ENCODE measurements around the gene OR7G2. TPM values are rescaled to one million over a fixed set of nuclear protein-coding genes. Genes with fewer than 3 reads are reported as not detected.

OR7G2 gene
- total RNA-seq, 3 donors from 2014 or later (not counting 1 experiment from before 2014, with no cell fraction given), result not detected

- Histone ChIP-seq H3K4me1 (ENCODE audit: control insufficient read depth, insufficient read depth, low read length) (peaks cover 22% of the 10 kb centered on the region), H3K27ac (ENCODE audit: low read length) (peak overlapping the region; percentile 6), H3K9me3 (ENCODE audit: control insufficient read depth, insufficient read depth, low read length) (no peaks in the 10 kb centered on the region), H3K27me3 (ENCODE audit: control insufficient read depth, insufficient read depth, low read length) (no peaks in the 10 kb centered on the region), H3K36me3 (ENCODE audit: control insufficient read depth, insufficient read depth, low read length) (peaks cover 5% of the 10 kb centered on the region), H3K4me3 (ENCODE audit: low read length) (no peak overlapping the region)
- DNase-seq, result no peak
- H3K4me3 Mint-ChIP-seq, result peak overlapping the region; percentile 43
- peaks cover 83 to 87% of the 10 kb centered on the region in 2 donors for H3K4me1 Mint-ChIP-seq
- WGBS (ENCODE audit: insufficient coverage), result 100% methylated on average over 4 of the region's 5 CpGs
- TF ChIP-seq CTCF (IDR thresholded peaks at IDR 0.05), result no peak
- peak in 1 of 3 donors; percentile 30 for ATAC-seq
- H3K9me3 Mint-ChIP-seq, result peaks cover under 1% of the 10 kb centered on the region in 2 donors
- H3K27me3 Mint-ChIP-seq (ENCODE audit: low read depth in 2 of 2), result no peaks in the 10 kb centered on the region
- peaks cover 3% of the 10 kb centered on the region for H3K36me3 Mint-ChIP-seq
- H3K27ac Mint-ChIP-seq, result peak overlapping the region; percentile 74 to 83
- intact Hi-C loops (cut with micrococcal nuclease), result no loop called here
Measured at GRCh38 chr19:9150650-9151049, 43.4 kb upstream of the OR7G2 start.

GRCh38 chr19:9149997-9150396 lies 42.7 kb upstream of the OR7G2 start:
- no peaks in the 10 kb centered on the region for H3K27me3 ChIP-seq (ENCODE audit: control insufficient read depth, insufficient read depth, low read length)
- H3K4me1 Mint-ChIP-seq, result peaks cover 77 to 85% of the 10 kb centered on the region in 2 donors
- H3K4me3 Mint-ChIP-seq, result peak overlapping the region; percentile 29
- H3K27me3 Mint-ChIP-seq (ENCODE audit: low read depth in 2 of 2), result no peaks in the 10 kb centered on the region
- TF ChIP-seq CTCF (IDR thresholded peaks at IDR 0.05), result no peak
- peaks cover 5% of the 10 kb centered on the region for H3K36me3 ChIP-seq (ENCODE audit: control insufficient read depth, insufficient read depth, low read length)
- ATAC-seq (no peak), DNase-seq (no peak)
- peak overlapping the region; percentile 22 to 83 for H3K27ac Mint-ChIP-seq
- 70% methylated on average over 4 of the region's 4 CpGs for WGBS (ENCODE audit: insufficient coverage)
- H3K4me3 ChIP-seq (ENCODE audit: low read length), result no peak overlapping the region
- H3K4me1 ChIP-seq (ENCODE audit: control insufficient read depth, insufficient read depth, low read length), result peaks cover 22% of the 10 kb centered on the region
- H3K27ac ChIP-seq (ENCODE audit: low read length), result no peak overlapping the region
- H3K36me3 Mint-ChIP-seq, result peaks cover 9% of the 10 kb centered on the region
- H3K9me3 ChIP-seq (ENCODE audit: control insufficient read depth, insufficient read depth, low read length), result peaks cover 3% of the 10 kb centered on the region
- H3K9me3 Mint-ChIP-seq, result peaks cover 3 to 5% of the 10 kb centered on the region in 2 donors
- intact Hi-C loops (cut with micrococcal nuclease), result loop anchor here (10.0 kb wide), 2 partner anchors 285 to 475 kb away; partner anchors contain the start of genes ZNF266 and ZNF561

GRCh38 chr19:9148697-9149096 lies 41.4 kb upstream of the OR7G2 start:
- peaks cover 7% of the 10 kb centered on the region for H3K9me3 ChIP-seq (ENCODE audit: control insufficient read depth, insufficient read depth, low read length)
- no peaks in the 10 kb centered on the region for H3K27me3 ChIP-seq (ENCODE audit: control insufficient read depth, insufficient read depth, low read length)
- peaks cover 22% of the 10 kb centered on the region for H3K4me1 ChIP-seq (ENCODE audit: control insufficient read depth, insufficient read depth, low read length)
- no peak for TF ChIP-seq CTCF (IDR thresholded peaks at IDR 0.05)
- intact Hi-C loops (cut with micrococcal nuclease), result loop anchor here (10.0 kb wide), 2 partner anchors 286 to 476 kb away; partner anchors contain the start of genes ZNF266 and ZNF561
- peaks cover 3 to 7% of the 10 kb centered on the region in 2 donors for H3K9me3 Mint-ChIP-seq
- ATAC-seq (no peak), DNase-seq (no peak)
- H3K27ac Mint-ChIP-seq, result peak overlapping the region; percentile 32 to 83
- H3K4me3 ChIP-seq (ENCODE audit: low read length), result no peak overlapping the region
- peaks cover 17% of the 10 kb centered on the region for H3K36me3 Mint-ChIP-seq
- peaks cover 5% of the 10 kb centered on the region for H3K36me3 ChIP-seq (ENCODE audit: control insufficient read depth, insufficient read depth, low read length)
- peak overlapping the region; percentile 25 for H3K4me3 Mint-ChIP-seq
- WGBS (ENCODE audit: insufficient coverage), result 90% methylated on average over 3 of the region's 3 CpGs
- no peak overlapping the region for H3K27ac ChIP-seq (ENCODE audit: low read length)
- H3K4me1 Mint-ChIP-seq, result peaks cover 72 to 76% of the 10 kb centered on the region in 2 donors
- H3K27me3 Mint-ChIP-seq (ENCODE audit: low read depth in 2 of 2), result no peaks in the 10 kb centered on the region

DNA sequence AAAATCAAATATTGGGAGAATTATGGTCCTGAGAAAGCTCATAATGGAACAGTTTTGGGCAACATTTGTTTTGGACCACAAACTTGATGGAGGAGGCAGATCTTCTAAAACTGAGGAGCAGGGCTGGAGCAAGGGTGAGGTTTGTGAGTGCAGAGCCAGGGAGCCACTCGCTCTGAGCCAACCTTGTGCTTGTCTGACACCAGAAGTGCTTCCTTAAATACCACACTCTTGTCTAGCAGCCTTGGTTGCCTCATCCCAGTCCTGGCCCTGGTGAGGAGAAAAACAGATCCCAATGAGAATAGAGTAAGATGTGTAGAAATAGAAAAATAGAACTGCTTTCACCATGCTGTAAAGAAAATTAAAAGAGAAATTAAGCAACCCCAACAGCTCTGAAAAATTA lies 39.6 kb upstream of the OR7G2 start:
- Mint-ChIP-seq H3K9me3 (peaks cover 3 to 7% of the 10 kb centered on the region in 2 donors), H3K36me3 (peaks cover 17% of the 10 kb centered on the region), H3K4me3 (no peak overlapping the region), H3K4me1 (peaks cover 65 to 72% of the 10 kb centered on the region in 2 donors), H3K27me3 (ENCODE audit: low read depth in 2 of 2) (no peaks in the 10 kb centered on the region), H3K27ac (no peak overlapping the region)
- peaks cover 7% of the 10 kb centered on the region for H3K9me3 ChIP-seq (ENCODE audit: control insufficient read depth, insufficient read depth, low read length)
- peaks cover 5% of the 10 kb centered on the region for H3K36me3 ChIP-seq (ENCODE audit: control insufficient read depth, insufficient read depth, low read length)
- H3K27ac ChIP-seq (ENCODE audit: low read length), result no peak overlapping the region
- no peak overlapping the region for H3K4me3 ChIP-seq (ENCODE audit: low read length)
- H3K4me1 ChIP-seq (ENCODE audit: control insufficient read depth, insufficient read depth, low read length), result peaks cover 19% of the 10 kb centered on the region
- TF ChIP-seq CTCF (IDR thresholded peaks at IDR 0.05), result no peak
- H3K27me3 ChIP-seq (ENCODE audit: control insufficient read depth, insufficient read depth, low read length), result no peaks in the 10 kb centered on the region
- WGBS (ENCODE audit: insufficient coverage), result 100% methylated on average over 1 of the region's 1 CpG
- intact Hi-C loops (cut with micrococcal nuclease), result loop anchor here (10.0 kb wide), 2 partner anchors 288 to 478 kb away; partner anchors contain the start of genes ZNF266 and ZNF561
- ATAC-seq, result no peak
- no peak for DNase-seq

Data from natural killer cell (primary cell).